HCT116 (cell line): ENCODE results near the gene ELOVL5. TPM values are rescaled to one million over a fixed set of nuclear protein-coding genes. Genes with fewer than 3 reads are reported as not detected.

Experiments used
- ATAC-seq: fragments of 200-7000 bp; cut with Tn5 transposase; 2 replicates; pipeline ENCODE4 v1.9.1; 2020; ENCODE audit warnings: mild to moderate bottlenecking, moderate library complexity
- BruUV-seq: library from RNA; stranded (reverse); fragments of 400-500 nt; replicated peaks from 2 replicates; lab custom pipeline; 2021; lab: Mats Ljungman, UMichigan
- CTCF ChIA-PET: fragments of 300-600 bp; sonication (Branson Sonifier 250); formaldehyde crosslinking; loops from one replicate; lab custom pipeline; 2021; ENCODE audit warnings: antibody characterized with exemption; lab: Charles Lee
- POLR2A ChIA-PET: fragments of 300-600, 350-600 bp; sonication (Branson Sonifier 250); formaldehyde crosslinking; loops from one replicate; lab custom pipeline; 2021; ENCODE audit warnings: antibody characterized with exemption; lab: Charles Lee
- RAD21 ChIA-PET, 2 experiments: fragments of 300-600 bp; sonication (Branson Sonifier 250); formaldehyde crosslinking; loops; one replicate each; lab custom pipeline; 2023; ENCODE audit warnings: low total read pairs in 2 of 2; ENCODE audit not compliant: uncharacterized antibody in 2 of 2, unreplicated experiment in 2 of 2, low non-redundant PET in 1 of 2; lab: Charles Lee
- DNase-seq: peaks from one replicate; pipeline ENCODE4 v3.0.0-alpha.2; 2010; ENCODE audit warnings: low read depth, low spot score
- H2AFZ ChIP-seq: fragments of 200-600 bp; shearing (Covaris generic), sonication (generic); 2 replicates; pipeline ENCODE4 v1.6.1; 2017; ENCODE audit warnings: low read depth, mixed run types, mixed read lengths, antibody characterized with exemption, low read length; ENCODE audit not compliant: poor library complexity, severe bottlenecking
- H3K27ac ChIP-seq: 2 replicates; pipeline ENCODE4 v1.5.1; 2012; ENCODE audit warnings: low read depth, low read length
- H3K27me3 ChIP-seq: fragments of 200-600 bp; sonication (generic); 2 replicates; pipeline ENCODE4 v1.6.1; 2016; ENCODE audit warnings: mixed run types, low read length, mixed read lengths; ENCODE audit not compliant: insufficient read depth
- H3K36me3 ChIP-seq, 2 experiments: fragments of 200-500 bp in 1 of 2; fragments of 200-600 bp in 1 of 2; sonication (Bioruptor generic) in 1 of 2; sonication (generic) in 1 of 2; 2 replicates each; pipeline versions ENCODE4 v1.5.1 to v1.6.1; 2014 to 2016; ENCODE audit warnings: low read length in 2 of 2, inconsistent platforms in 1 of 2, mixed read lengths in 1 of 2, mixed run types in 1 of 2; ENCODE audit not compliant: insufficient read depth in 2 of 2, control insufficient read depth in 1 of 2
- H3K4me1 ChIP-seq, 2 experiments: fragments of 200-600 bp in 1 of 2; sonication (generic) in 1 of 2; 2 replicates each; pipeline versions ENCODE4 v1.5.1 to v1.6.1; 2012 to 2017; ENCODE audit warnings: low read length in 2 of 2, inconsistent platforms in 1 of 2, mild to moderate bottlenecking in 1 of 2, mixed read lengths in 1 of 2, mixed run types in 1 of 2, moderate library complexity in 1 of 2; ENCODE audit not compliant: insufficient read depth in 2 of 2, control insufficient read depth in 1 of 2
- H3K4me2 ChIP-seq: fragments of 200-600 bp; sonication (generic); 2 replicates; pipeline ENCODE4 v1.6.1; 2017; ENCODE audit warnings: mixed run types, low read length, mixed read lengths
- H3K4me3 ChIP-seq, 2 experiments: fragments of 200-600 bp in 1 of 2; sonication (generic) in 1 of 2; replicated peaks in 1 of 2; 2 replicates each; pipeline ENCODE4 v1.5.1; 2011 to 2016; ENCODE audit warnings: low read length in 2 of 2, control low read depth in 1 of 2, low read depth in 1 of 2, mild to moderate bottlenecking in 1 of 2, mixed read lengths in 1 of 2, mixed run types in 1 of 2
- H3K79me2 ChIP-seq: fragments of 200-600 bp; sonication (generic); 2 replicates; pipeline ENCODE4 v1.6.1; 2017; ENCODE audit warnings: mild to moderate bottlenecking, mixed run types, low read length, moderate library complexity, mixed read lengths; ENCODE audit not compliant: insufficient read depth
- H3K9ac ChIP-seq: fragments of 200-600 bp; sonication (generic); 2 replicates; pipeline ENCODE4 v1.6.1; 2016; ENCODE audit warnings: low read length, mixed read lengths
- H3K9me2 ChIP-seq: fragments of 200-600 bp; sonication (generic), shearing (Covaris generic); 2 replicates; pipeline ENCODE4 v1.6.1; 2017; ENCODE audit warnings: mixed run types, mild to moderate bottlenecking, moderate library complexity; ENCODE audit not compliant: insufficient read depth
- H3K9me3 ChIP-seq, 2 experiments: fragments of 200-500 bp in 1 of 2; fragments of 200-600 bp in 1 of 2; sonication (Bioruptor generic) in 1 of 2; sonication (generic) in 1 of 2; 2 replicates each; pipeline ENCODE4 v1.6.1; 2014 to 2017; ENCODE audit warnings: low read length in 2 of 2, mixed read lengths in 2 of 2, inconsistent platforms in 1 of 2, low read depth in 1 of 2, mild to moderate bottlenecking in 1 of 2, mixed run types in 1 of 2, moderate library complexity in 1 of 2; ENCODE audit not compliant: control insufficient read depth in 1 of 2, insufficient read depth in 1 of 2
- H4K20me1 ChIP-seq: fragments of 200-600 bp; sonication (generic), shearing (Covaris generic); 2 replicates; pipeline ENCODE4 v1.6.1; 2017; ENCODE audit warnings: mixed run types, mild to moderate bottlenecking, moderate library complexity; ENCODE audit not compliant: insufficient read depth
- CBX3 ChIP-seq: IDR thresholded peaks from 2 replicates; pipeline ENCODE4 v1.6.1; 2012; ENCODE audit warnings: low read depth
- CEBPB ChIP-seq: IDR thresholded peaks from 2 replicates; pipeline ENCODE4 v1.6.1; 2012; ENCODE audit warnings: low read depth
- EGR1 ChIP-seq: IDR thresholded peaks from 2 replicates; pipeline ENCODE4 v1.6.1; 2012; ENCODE audit warnings: low read depth
- ELF1 ChIP-seq: IDR thresholded peaks from 2 replicates; pipeline ENCODE4 v1.6.1; 2012; ENCODE audit warnings: low read depth, borderline replicate concordance
- EZH2 ChIP-seq: fragments of 200-600 bp; sonication (generic); IDR thresholded peaks from 2 replicates; pipeline ENCODE4 v1.6.1; 2017; ENCODE audit warnings: antibody characterized with exemption, mixed run types
- JUND ChIP-seq: IDR thresholded peaks from 2 replicates; pipeline ENCODE4 v1.6.1; 2012
- POLR2AphosphoS5 ChIP-seq: IDR thresholded peaks from 2 replicates; pipeline ENCODE4 v1.6.1; 2011; ENCODE audit warnings: mild to moderate bottlenecking, low read depth, low read length, moderate library complexity
- RAD21 ChIP-seq: IDR thresholded peaks from 2 replicates; pipeline ENCODE4 v1.6.1; 2012; ENCODE audit warnings: low read depth, mild to moderate bottlenecking
- SIN3A ChIP-seq: IDR thresholded peaks from 2 replicates; pipeline ENCODE4 v1.6.1; 2012; ENCODE audit warnings: low read depth
- SP1 ChIP-seq: IDR thresholded peaks from 2 replicates; pipeline ENCODE4 v1.6.1; 2012; ENCODE audit warnings: low read depth
- SRF ChIP-seq: IDR thresholded peaks from 2 replicates; pipeline ENCODE4 v1.6.1; 2012; ENCODE audit warnings: low read depth
- YY1 ChIP-seq: IDR thresholded peaks from 2 replicates; pipeline ENCODE4 v1.6.1; 2011; ENCODE audit warnings: low read length, low read depth, moderate library complexity, mild to moderate bottlenecking; ENCODE audit not compliant: insufficient replicate concordance; ENCODE audit errors: extremely low read depth
- ZNF274 ChIP-seq: fragments of 200-500 bp; sonication (Bioruptor generic); IDR thresholded peaks from 2 replicates; pipeline ENCODE4 v1.6.1; 2014; ENCODE audit warnings: mild to moderate bottlenecking, low read depth, low read length, inconsistent platforms
- intact Hi-C: fragments of 100-400 bp; cut with micrococcal nuclease; formaldehyde crosslinking; loops from 2 replicates; pipeline ENCODE4 v1.10.0; 2022
- total RNA-seq: library from RNA; stranded (reverse); gene quantifications from one replicate; pipeline ENCODE4 v1.2.1, GENCODE V29; 2021; ENCODE audit not compliant: unreplicated experiment
- TF ChIP-seq, protein P1 (sequence below): IDR thresholded peaks from 2 replicates; pipeline ENCODE4 v1.6.1; 2011; ENCODE audit warnings: mild to moderate bottlenecking, low read length, moderate library complexity; ENCODE audit not compliant: insufficient replicate concordance; ENCODE audit errors: extremely low read depth
- TF ChIP-seq, protein P2 (sequence below): IDR thresholded peaks from 2 replicates; pipeline ENCODE4 v1.6.1; 2012
- TF ChIP-seq, protein P3 (sequence below), 3 experiments: fragments of 200-600 bp in 1 of 3; sonication (generic) in 1 of 3; IDR thresholded peaks in 2 of 3; conservative IDR thresholded peaks in 1 of 3; 2 replicates each; pipeline ENCODE4 v1.5.1; 2012 to 2017; ENCODE audit warnings: low read depth in 2 of 3, low read length in 2 of 3, antibody characterized with exemption in 1 of 3, borderline replicate concordance in 1 of 3, control low read depth in 1 of 3, mild to moderate bottlenecking in 1 of 3, mixed read lengths in 1 of 3, mixed run types in 1 of 3, moderate library complexity in 1 of 3; ENCODE audit not compliant: insufficient read depth in 1 of 3
- TF ChIP-seq, protein P4 (sequence below): IDR thresholded peaks from 2 replicates; pipeline ENCODE4 v1.6.1; 2012
- TF ChIP-seq, protein P5 (sequence below): IDR thresholded peaks from 2 replicates; pipeline ENCODE4 v1.6.1; 2012; ENCODE audit warnings: low read depth

Gene ELOVL5
- total RNA-seq, 1 experiment from 2014 or later, result 85.3 TPM

DNA sequence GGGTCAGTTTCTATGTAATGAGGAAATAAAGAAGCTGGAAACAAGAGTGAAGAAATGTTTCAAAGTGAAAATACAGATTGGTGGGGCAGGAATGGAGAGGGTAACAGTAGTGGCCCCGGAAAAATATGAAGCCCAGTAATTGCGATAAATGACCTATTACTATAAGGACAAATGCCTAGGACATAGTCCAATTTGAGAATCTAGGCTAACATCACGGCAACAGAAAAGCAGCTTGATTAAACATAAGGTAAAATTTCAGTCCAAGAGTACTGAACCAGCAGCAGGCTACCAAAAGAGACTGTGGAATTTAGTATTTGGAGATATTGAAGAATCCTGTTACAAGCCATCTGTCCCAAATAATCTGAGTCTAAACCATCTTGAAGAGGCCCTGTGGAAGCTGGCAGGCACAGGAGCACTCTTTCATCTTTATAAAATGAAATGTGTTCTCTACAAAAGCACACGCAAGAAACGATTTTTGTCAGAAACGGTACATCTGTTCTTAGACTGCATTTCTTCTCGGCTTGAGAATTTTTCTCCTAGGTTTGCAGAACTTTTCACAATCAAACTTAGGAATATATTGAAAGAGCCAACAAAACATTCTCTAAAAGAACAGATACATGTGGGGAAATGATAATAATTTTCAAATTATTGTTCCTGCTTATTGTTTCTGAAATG lies 49.3 kb downstream of the ELOVL5 start:
- Histone ChIP-seq H2AFZ (no peak overlapping the region), H3K27me3 (no peaks in the 10 kb centered on the region), H3K79me2 (peaks cover 69% of the 10 kb centered on the region), H3K9me3 (no peaks in the 10 kb centered on the region), H3K4me2 (no peak overlapping the region), H4K20me1 (no peaks in the 10 kb centered on the region), H3K4me3 (no peak overlapping the region), H3K9me2 (no peaks in the 10 kb centered on the region), H3K27ac (no peak overlapping the region), H3K36me3 (no peaks in the 10 kb centered on the region), H3K9ac (no peak overlapping the region), H3K4me1 (peaks cover 4 to 10% of the 10 kb centered on the region in 2 experiments; a peak in 3 of 4 replicates)
- ChIA-PET RAD21 (no interaction called here), CTCF (no interaction called here), POLR2A (no interaction called here)
- intact Hi-C loops, result no loop called here
- ATAC-seq (no peak), DNase-seq (no peak)
- BruUV-seq, result no TSS peak
- TF ChIP-seq JUND (no peak), SRF (no peak), SP1 (no peak), POLR2AphosphoS5 (no peak), CEBPB (no peak), SIN3A (no peak), ZNF274 (no peak), RAD21 (no peak), CBX3 (no peak), EZH2 (no peak), EGR1 (no peak), ELF1 (no peak), YY1 (no peak)
- TF ChIP-seq, protein P1, sequence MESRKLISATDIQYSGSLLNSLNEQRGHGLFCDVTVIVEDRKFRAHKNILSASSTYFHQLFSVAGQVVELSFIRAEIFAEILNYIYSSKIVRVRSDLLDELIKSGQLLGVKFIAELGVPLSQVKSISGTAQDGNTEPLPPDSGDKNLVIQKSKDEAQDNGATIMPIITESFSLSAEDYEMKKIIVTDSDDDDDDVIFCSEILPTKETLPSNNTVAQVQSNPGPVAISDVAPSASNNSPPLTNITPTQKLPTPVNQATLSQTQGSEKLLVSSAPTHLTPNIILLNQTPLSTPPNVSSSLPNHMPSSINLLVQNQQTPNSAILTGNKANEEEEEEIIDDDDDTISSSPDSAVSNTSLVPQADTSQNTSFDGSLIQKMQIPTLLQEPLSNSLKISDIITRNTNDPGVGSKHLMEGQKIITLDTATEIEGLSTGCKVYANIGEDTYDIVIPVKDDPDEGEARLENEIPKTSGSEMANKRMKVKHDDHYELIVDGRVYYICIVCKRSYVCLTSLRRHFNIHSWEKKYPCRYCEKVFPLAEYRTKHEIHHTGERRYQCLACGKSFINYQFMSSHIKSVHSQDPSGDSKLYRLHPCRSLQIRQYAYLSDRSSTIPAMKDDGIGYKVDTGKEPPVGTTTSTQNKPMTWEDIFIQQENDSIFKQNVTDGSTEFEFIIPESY, result no peak
- TF ChIP-seq, protein P2, sequence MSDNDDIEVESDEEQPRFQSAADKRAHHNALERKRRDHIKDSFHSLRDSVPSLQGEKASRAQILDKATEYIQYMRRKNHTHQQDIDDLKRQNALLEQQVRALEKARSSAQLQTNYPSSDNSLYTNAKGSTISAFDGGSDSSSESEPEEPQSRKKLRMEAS, result no peak
- TF ChIP-seq, protein P3, sequence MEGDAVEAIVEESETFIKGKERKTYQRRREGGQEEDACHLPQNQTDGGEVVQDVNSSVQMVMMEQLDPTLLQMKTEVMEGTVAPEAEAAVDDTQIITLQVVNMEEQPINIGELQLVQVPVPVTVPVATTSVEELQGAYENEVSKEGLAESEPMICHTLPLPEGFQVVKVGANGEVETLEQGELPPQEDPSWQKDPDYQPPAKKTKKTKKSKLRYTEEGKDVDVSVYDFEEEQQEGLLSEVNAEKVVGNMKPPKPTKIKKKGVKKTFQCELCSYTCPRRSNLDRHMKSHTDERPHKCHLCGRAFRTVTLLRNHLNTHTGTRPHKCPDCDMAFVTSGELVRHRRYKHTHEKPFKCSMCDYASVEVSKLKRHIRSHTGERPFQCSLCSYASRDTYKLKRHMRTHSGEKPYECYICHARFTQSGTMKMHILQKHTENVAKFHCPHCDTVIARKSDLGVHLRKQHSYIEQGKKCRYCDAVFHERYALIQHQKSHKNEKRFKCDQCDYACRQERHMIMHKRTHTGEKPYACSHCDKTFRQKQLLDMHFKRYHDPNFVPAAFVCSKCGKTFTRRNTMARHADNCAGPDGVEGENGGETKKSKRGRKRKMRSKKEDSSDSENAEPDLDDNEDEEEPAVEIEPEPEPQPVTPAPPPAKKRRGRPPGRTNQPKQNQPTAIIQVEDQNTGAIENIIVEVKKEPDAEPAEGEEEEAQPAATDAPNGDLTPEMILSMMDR (IDR thresholded peaks at IDR 0.05 in 2 of 3, conservative IDR thresholded peaks at IDR 0.05 in 1 of 3; ENCODE audit: borderline replicate concordance in 1 of 3, insufficient read depth in 1 of 3, low read depth in 2 of 3, low read length in 2 of 3), result no peak
- TF ChIP-seq, protein P4, sequence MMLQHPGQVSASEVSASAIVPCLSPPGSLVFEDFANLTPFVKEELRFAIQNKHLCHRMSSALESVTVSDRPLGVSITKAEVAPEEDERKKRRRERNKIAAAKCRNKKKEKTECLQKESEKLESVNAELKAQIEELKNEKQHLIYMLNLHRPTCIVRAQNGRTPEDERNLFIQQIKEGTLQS, result no peak
- TF ChIP-seq, protein P5, sequence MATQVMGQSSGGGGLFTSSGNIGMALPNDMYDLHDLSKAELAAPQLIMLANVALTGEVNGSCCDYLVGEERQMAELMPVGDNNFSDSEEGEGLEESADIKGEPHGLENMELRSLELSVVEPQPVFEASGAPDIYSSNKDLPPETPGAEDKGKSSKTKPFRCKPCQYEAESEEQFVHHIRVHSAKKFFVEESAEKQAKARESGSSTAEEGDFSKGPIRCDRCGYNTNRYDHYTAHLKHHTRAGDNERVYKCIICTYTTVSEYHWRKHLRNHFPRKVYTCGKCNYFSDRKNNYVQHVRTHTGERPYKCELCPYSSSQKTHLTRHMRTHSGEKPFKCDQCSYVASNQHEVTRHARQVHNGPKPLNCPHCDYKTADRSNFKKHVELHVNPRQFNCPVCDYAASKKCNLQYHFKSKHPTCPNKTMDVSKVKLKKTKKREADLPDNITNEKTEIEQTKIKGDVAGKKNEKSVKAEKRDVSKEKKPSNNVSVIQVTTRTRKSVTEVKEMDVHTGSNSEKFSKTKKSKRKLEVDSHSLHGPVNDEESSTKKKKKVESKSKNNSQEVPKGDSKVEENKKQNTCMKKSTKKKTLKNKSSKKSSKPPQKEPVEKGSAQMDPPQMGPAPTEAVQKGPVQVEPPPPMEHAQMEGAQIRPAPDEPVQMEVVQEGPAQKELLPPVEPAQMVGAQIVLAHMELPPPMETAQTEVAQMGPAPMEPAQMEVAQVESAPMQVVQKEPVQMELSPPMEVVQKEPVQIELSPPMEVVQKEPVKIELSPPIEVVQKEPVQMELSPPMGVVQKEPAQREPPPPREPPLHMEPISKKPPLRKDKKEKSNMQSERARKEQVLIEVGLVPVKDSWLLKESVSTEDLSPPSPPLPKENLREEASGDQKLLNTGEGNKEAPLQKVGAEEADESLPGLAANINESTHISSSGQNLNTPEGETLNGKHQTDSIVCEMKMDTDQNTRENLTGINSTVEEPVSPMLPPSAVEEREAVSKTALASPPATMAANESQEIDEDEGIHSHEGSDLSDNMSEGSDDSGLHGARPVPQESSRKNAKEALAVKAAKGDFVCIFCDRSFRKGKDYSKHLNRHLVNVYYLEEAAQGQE, result no peak
